ENCODE data around the gene ARHGAP26. TPM values are rescaled to one million over a fixed set of nuclear protein-coding genes. Genes with fewer than 3 reads are reported as not detected.

ARHGAP26 gene
- total and polyA plus RNA-seq, 5 donors from 2014 or later = 2.8 to 40.5 (median 5.4) TPM

DNA sequence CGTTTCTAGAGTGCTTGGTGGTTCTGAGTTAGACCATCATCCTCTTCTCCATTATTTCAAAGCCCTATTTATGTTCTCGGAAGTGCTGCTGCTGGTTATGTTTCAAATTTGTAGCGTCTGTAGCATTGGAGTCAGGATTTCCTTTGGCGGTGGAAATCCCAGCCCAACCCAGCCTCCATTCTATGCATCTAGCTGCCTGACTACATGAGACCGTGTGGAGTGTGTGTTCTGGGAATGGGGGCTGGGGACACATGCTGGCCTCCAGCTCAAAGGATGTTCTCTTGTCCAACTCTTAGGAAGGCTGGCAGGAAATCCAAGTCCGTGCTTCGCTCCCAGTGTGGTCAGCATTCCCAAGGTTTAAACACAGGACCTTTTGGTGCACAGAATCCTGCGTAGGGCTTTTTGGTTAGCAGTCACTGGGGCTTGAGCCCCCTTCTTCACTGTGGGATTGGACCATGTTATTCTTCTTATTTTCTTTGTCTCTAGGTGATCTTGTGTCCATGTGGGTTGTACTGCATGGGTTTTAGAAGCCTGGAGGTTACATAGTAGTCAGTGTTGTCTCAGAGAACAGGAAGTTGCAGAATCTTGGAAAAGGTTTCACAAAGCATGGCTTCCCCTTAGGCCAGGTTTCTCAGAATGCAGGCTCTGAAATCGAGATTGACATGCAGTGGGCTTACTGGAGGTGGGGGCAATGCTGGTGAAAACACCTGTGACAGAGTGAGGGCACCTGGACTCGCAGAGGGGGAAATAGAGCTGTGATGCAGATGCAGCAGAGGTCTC, 132.2 kb downstream of the ARHGAP26 start:
- no peaks in the 10 kb centered on the region for H3K9me3 Mint-ChIP-seq
- H3K4me3 Mint-ChIP-seq = no peak overlapping the region
- no peak overlapping the region for H3K27ac Mint-ChIP-seq
- H3K27me3 ChIP-seq (ENCODE audit: control insufficient read depth, insufficient read depth, low read length) = no peaks in the 10 kb centered on the region
- DNase-seq (no peak), ATAC-seq (ENCODE audit: low read depth in 2 of 2) (no peak)
- no peaks in the 10 kb centered on the region for H3K9me3 ChIP-seq (ENCODE audit: control insufficient read depth in 2 of 2, low read length in 2 of 2)
- H3K27ac ChIP-seq (ENCODE audit: insufficient read depth, low read length, poor library complexity, severe bottlenecking) = no peak overlapping the region
- H3K36me3 Mint-ChIP-seq = peaks cover 50% of the 10 kb centered on the region
- H3K27me3 Mint-ChIP-seq = no peaks in the 10 kb centered on the region
- H3K36me3 ChIP-seq (ENCODE audit: control insufficient read depth, insufficient read depth, low read length) = peaks cover 20% of the 10 kb centered on the region
- H3K4me3 ChIP-seq (ENCODE audit: low read depth, low read length) = no peak overlapping the region
- no peaks in the 10 kb centered on the region for H3K4me1 Mint-ChIP-seq
- H3K4me1 ChIP-seq (ENCODE audit: control insufficient read depth, insufficient read depth, low read length, poor library complexity, severe bottlenecking) = no peaks in the 10 kb centered on the region

DNA sequence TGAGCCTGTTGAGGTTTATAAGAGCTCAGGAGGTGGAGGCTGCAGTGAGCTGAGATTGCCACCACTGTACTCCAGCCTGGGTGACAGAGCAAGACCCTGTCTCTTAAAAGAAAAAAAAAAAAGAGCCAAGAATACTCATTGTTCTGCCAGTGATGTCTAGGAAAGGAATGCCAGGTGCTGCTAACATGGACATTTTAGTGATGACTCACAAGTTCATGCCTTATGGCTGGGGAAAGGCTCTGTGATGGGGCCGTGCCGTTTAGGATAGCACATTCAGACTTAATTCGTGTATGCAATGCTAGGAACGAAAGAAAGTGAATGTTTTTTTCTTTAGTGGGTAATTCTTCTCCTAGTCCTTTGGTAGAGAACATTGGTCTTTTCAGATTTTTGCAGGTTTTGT, 134.2 kb downstream of the ARHGAP26 start:
- Mint-ChIP-seq H3K9me3 (no peaks in the 10 kb centered on the region), H3K27me3 (no peaks in the 10 kb centered on the region), H3K4me3 (no peak overlapping the region), H3K36me3 (peaks cover 58% of the 10 kb centered on the region), H3K27ac (no peak overlapping the region), H3K4me1 (no peaks in the 10 kb centered on the region)
- Histone ChIP-seq H3K27me3 (ENCODE audit: control insufficient read depth, insufficient read depth, low read length) (no peaks in the 10 kb centered on the region), H3K4me3 (ENCODE audit: low read depth, low read length) (no peak overlapping the region), H3K27ac (ENCODE audit: insufficient read depth, low read length, poor library complexity, severe bottlenecking) (no peak overlapping the region), H3K36me3 (ENCODE audit: control insufficient read depth, insufficient read depth, low read length) (peaks cover 27% of the 10 kb centered on the region), H3K4me1 (ENCODE audit: control insufficient read depth, insufficient read depth, low read length, poor library complexity, severe bottlenecking) (no peaks in the 10 kb centered on the region), H3K9me3 (ENCODE audit: control insufficient read depth in 2 of 2, low read length in 2 of 2) (no peaks in the 10 kb centered on the region)
- ATAC-seq (ENCODE audit: low read depth in 2 of 2) (no peak), DNase-seq (no peak)

DNA sequence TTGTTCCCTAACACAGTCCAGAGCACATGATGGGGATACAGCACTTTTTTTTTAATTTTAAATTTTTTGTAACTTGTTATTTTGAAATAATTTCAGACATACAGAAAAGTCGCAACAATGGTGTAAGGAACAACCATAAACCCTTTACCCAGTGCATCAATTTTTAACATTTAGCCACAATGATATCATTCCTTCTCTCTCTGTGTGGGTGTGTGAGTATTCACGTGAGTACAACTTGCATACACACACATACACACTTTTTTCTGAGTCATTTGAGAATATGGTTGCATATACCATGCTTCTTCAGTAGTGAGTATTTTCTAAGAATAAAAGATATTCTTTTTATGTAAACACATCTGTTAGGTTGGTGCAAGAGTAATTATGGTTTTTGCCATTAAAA, 135.2 kb downstream of the ARHGAP26 start:
- no peaks in the 10 kb centered on the region for H3K4me1 Mint-ChIP-seq

DNA sequence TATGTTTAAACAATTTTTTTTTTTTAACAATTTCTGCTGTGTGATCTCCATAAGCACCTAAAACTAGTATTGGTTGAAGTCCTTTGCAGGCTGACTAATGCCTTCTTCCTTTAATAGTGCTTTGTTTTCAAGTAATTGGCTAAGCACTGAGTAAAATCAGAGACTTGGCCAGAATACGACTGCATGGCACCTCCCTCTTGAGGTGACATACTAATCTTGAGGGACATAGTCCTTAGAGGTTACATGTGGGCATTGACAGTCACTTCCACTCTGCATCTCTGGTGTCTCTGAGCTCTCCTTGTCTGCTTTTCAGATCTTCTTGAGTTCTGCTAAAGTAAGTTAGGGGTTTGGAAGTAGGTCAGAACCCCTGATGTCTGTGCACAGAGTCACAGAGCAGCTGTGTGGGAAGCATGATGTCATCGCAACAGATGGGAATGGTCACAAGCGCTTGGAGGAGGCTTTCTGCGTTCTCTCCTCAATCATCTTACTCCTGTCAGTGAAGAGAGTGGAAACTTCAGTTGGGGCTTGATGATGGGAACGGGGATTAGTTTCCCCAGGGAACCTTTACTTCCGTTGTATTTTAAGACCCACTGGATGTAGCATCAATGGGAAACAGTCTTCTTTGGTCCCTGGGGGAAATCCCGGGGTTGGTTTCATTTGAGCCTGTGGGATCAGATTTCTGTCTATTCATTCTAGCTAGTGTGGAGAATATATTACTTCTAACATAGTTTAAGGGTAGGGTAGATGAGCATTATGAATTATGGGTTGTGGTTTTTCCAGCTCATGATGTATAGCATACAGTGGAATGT, 136.9 kb downstream of the ARHGAP26 start:
- H3K27ac ChIP-seq (ENCODE audit: insufficient read depth, low read length, poor library complexity, severe bottlenecking) = no peak overlapping the region
- H3K9me3 Mint-ChIP-seq = no peaks in the 10 kb centered on the region
- no peak overlapping the region for H3K4me3 ChIP-seq (ENCODE audit: low read depth, low read length)
- no peaks in the 10 kb centered on the region for H3K4me1 ChIP-seq (ENCODE audit: control insufficient read depth, insufficient read depth, low read length, poor library complexity, severe bottlenecking)
- H3K27me3 Mint-ChIP-seq = no peaks in the 10 kb centered on the region
- ATAC-seq (ENCODE audit: low read depth in 2 of 2) = no peak
- H3K27ac Mint-ChIP-seq = no peak overlapping the region
- no peak for DNase-seq
- peaks cover 64% of the 10 kb centered on the region for H3K36me3 Mint-ChIP-seq
- H3K4me3 Mint-ChIP-seq = no peak overlapping the region
- peaks cover 30% of the 10 kb centered on the region for H3K36me3 ChIP-seq (ENCODE audit: control insufficient read depth, insufficient read depth, low read length)
- no peaks in the 10 kb centered on the region for H3K9me3 ChIP-seq (ENCODE audit: control insufficient read depth in 2 of 2, low read length in 2 of 2)
- H3K4me1 Mint-ChIP-seq = no peaks in the 10 kb centered on the region
- H3K27me3 ChIP-seq (ENCODE audit: control insufficient read depth, insufficient read depth, low read length) = no peaks in the 10 kb centered on the region

More for the DNA sequence above, 135.2 kb downstream of the ARHGAP26 start:
- DNase-seq (no peak), ATAC-seq (ENCODE audit: low read depth in 2 of 2) (no peak)
- Mint-ChIP-seq H3K27ac (no peak overlapping the region), H3K27me3 (no peaks in the 10 kb centered on the region), H3K9me3 (no peaks in the 10 kb centered on the region), H3K36me3 (peaks cover 61% of the 10 kb centered on the region), H3K4me3 (no peak overlapping the region)
- no peaks in the 10 kb centered on the region for H3K9me3 ChIP-seq (ENCODE audit: control insufficient read depth in 2 of 2, low read length in 2 of 2)
- H3K27me3 ChIP-seq (ENCODE audit: control insufficient read depth, insufficient read depth, low read length) = no peaks in the 10 kb centered on the region
- no peaks in the 10 kb centered on the region for H3K4me1 ChIP-seq (ENCODE audit: control insufficient read depth, insufficient read depth, low read length, poor library complexity, severe bottlenecking)
- no peak overlapping the region for H3K27ac ChIP-seq (ENCODE audit: insufficient read depth, low read length, poor library complexity, severe bottlenecking)
- peaks cover 29% of the 10 kb centered on the region for H3K36me3 ChIP-seq (ENCODE audit: control insufficient read depth, insufficient read depth, low read length)
- no peak overlapping the region for H3K4me3 ChIP-seq (ENCODE audit: low read depth, low read length)

DNA sequence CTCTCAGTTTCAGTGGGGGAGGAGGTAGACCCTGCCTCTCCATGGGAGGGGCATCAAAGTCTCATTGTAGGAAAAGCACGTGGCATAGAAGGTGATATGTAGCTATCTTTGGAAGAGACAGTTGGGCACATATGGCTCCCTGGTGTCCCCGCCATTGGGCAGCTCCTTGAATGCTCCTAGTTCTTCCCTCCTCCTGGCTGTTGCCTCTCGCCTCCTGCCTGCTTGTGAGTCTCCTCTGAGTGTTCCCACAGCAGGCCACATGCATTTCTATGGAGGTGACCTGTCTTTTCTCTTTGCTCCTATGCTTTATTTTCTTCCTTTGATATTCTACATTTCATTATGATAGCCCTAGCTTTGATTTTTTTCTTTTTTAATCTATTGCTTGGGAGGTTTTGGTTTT, 138.5 kb downstream of the ARHGAP26 start:
- Mint-ChIP-seq H3K4me3 (no peak overlapping the region), H3K27ac (no peak overlapping the region), H3K27me3 (no peaks in the 10 kb centered on the region), H3K9me3 (no peaks in the 10 kb centered on the region), H3K4me1 (no peaks in the 10 kb centered on the region), H3K36me3 (peaks cover 65% of the 10 kb centered on the region)
- Histone ChIP-seq H3K9me3 (ENCODE audit: control insufficient read depth in 2 of 2, low read length in 2 of 2) (no peaks in the 10 kb centered on the region), H3K4me1 (ENCODE audit: control insufficient read depth, insufficient read depth, low read length, poor library complexity, severe bottlenecking) (no peaks in the 10 kb centered on the region), H3K36me3 (ENCODE audit: control insufficient read depth, insufficient read depth, low read length) (peaks cover 32% of the 10 kb centered on the region), H3K27ac (ENCODE audit: insufficient read depth, low read length, poor library complexity, severe bottlenecking) (no peak overlapping the region), H3K27me3 (ENCODE audit: control insufficient read depth, insufficient read depth, low read length) (no peaks in the 10 kb centered on the region), H3K4me3 (ENCODE audit: low read depth, low read length) (no peak overlapping the region)
- ATAC-seq (ENCODE audit: low read depth in 2 of 2) (no peak), DNase-seq (no peak)

DNA sequence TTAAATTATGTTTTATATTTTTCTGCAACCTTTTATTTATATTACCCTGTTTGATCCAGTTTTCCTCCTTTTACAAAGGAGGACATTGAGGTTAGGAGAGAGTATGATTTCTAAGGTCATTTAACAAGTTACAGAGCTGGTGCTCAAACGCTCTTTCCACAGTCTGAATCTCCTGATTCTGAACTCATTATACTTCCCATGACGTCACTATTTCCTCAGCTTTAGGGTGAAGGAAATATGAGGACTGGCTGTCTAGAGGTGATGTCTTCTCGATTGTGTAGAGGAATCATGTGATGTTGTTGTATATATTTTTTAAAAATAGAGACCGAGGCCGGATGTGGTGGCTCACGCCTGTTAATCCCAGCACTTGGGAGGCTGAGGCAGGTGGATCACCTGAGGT, 140.0 kb downstream of the ARHGAP26 start:
- H3K4me1 ChIP-seq (ENCODE audit: control insufficient read depth, insufficient read depth, low read length, poor library complexity, severe bottlenecking) = no peaks in the 10 kb centered on the region
- H3K4me3 Mint-ChIP-seq = no peak overlapping the region
- DNase-seq (no peak), ATAC-seq (ENCODE audit: low read depth in 2 of 2) (no peak)
- H3K36me3 Mint-ChIP-seq = peaks cover 61% of the 10 kb centered on the region
- H3K4me3 ChIP-seq (ENCODE audit: low read depth, low read length) = no peak overlapping the region
- no peaks in the 10 kb centered on the region for H3K9me3 ChIP-seq (ENCODE audit: control insufficient read depth in 2 of 2, low read length in 2 of 2)
- no peaks in the 10 kb centered on the region for H3K27me3 ChIP-seq (ENCODE audit: control insufficient read depth, insufficient read depth, low read length)
- H3K4me1 Mint-ChIP-seq = no peaks in the 10 kb centered on the region
- peak overlapping the region in 1 of 3 donors; percentile 53 for H3K27ac Mint-ChIP-seq
- H3K9me3 Mint-ChIP-seq = no peaks in the 10 kb centered on the region
- no peaks in the 10 kb centered on the region for H3K27me3 Mint-ChIP-seq
- H3K27ac ChIP-seq (ENCODE audit: insufficient read depth, low read length, poor library complexity, severe bottlenecking) = no peak overlapping the region
- H3K36me3 ChIP-seq (ENCODE audit: control insufficient read depth, insufficient read depth, low read length) = peaks cover 28% of the 10 kb centered on the region

DNA sequence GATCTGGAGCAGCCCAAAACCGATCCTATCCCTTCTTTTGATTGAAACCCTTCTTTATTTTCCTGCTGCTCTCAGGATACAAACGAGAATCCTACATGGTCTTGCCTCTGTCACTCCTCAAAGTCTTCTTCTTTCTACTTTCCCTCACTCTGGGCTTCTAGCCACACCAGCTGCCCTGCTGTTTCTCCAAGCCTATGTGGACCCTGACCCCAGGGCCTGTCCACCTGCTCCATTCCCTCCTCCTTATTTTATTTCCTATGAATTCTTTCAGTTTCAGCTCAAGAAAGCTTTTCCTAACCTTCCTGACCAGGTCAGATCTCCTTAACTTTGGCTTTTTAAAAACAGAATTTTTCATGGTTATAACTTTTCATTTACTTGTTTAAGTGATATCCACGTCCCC, 141.0 kb downstream of the ARHGAP26 start:
- no peak for DNase-seq
- H3K27me3 ChIP-seq (ENCODE audit: control insufficient read depth, insufficient read depth, low read length) = no peaks in the 10 kb centered on the region
- no peak overlapping the region for H3K4me3 ChIP-seq (ENCODE audit: low read depth, low read length)
- H3K9me3 ChIP-seq (ENCODE audit: control insufficient read depth in 2 of 2, low read length in 2 of 2) = no peaks in the 10 kb centered on the region
- H3K27ac ChIP-seq (ENCODE audit: insufficient read depth, low read length, poor library complexity, severe bottlenecking) = no peak overlapping the region
- no peak overlapping the region for H3K4me3 Mint-ChIP-seq
- H3K36me3 ChIP-seq (ENCODE audit: control insufficient read depth, insufficient read depth, low read length) = peaks cover 28% of the 10 kb centered on the region
- no peak for ATAC-seq (ENCODE audit: low read depth in 2 of 2)
- peaks cover 61% of the 10 kb centered on the region for H3K36me3 Mint-ChIP-seq
- H3K27ac Mint-ChIP-seq = no peak overlapping the region
- no peaks in the 10 kb centered on the region for H3K4me1 ChIP-seq (ENCODE audit: control insufficient read depth, insufficient read depth, low read length, poor library complexity, severe bottlenecking)
- H3K4me1 Mint-ChIP-seq = no peaks in the 10 kb centered on the region
- no peaks in the 10 kb centered on the region for H3K9me3 Mint-ChIP-seq
- H3K27me3 Mint-ChIP-seq = no peaks in the 10 kb centered on the region
